Fibroblast of pulmonary artery (primary cell): ENCODE results near the gene TTC27.
"Not testable (repeated sequence)": the region's sequence is repeated elsewhere in the genome, so short reads cannot be mapped to it uniquely, and the experiment has no call there.

Source experiments
- DNase-seq: peaks from one replicate; pipeline ENCODE4 v3.0.0-alpha.2; 2010; ENCODE audit warnings: low read depth
- H3K4me3 ChIP-seq: replicated peaks from 2 replicates; pipeline ENCODE4 v1.5.1; 2011; ENCODE audit warnings: low read depth, mild to moderate bottlenecking, control low read depth, low read length, moderate library complexity
- TF ChIP-seq, protein P1 (sequence below): IDR thresholded peaks from 2 replicates; pipeline ENCODE4 v1.5.1; 2011; ENCODE audit warnings: mild to moderate bottlenecking, control low read depth, low read length, inconsistent platforms; ENCODE audit errors: missing control alignments

The TTC27 gene

GRCh38 chr2:32723467-32724079 is 95.7 kb downstream of the TTC27 start:
- TF ChIP-seq, protein P1, sequence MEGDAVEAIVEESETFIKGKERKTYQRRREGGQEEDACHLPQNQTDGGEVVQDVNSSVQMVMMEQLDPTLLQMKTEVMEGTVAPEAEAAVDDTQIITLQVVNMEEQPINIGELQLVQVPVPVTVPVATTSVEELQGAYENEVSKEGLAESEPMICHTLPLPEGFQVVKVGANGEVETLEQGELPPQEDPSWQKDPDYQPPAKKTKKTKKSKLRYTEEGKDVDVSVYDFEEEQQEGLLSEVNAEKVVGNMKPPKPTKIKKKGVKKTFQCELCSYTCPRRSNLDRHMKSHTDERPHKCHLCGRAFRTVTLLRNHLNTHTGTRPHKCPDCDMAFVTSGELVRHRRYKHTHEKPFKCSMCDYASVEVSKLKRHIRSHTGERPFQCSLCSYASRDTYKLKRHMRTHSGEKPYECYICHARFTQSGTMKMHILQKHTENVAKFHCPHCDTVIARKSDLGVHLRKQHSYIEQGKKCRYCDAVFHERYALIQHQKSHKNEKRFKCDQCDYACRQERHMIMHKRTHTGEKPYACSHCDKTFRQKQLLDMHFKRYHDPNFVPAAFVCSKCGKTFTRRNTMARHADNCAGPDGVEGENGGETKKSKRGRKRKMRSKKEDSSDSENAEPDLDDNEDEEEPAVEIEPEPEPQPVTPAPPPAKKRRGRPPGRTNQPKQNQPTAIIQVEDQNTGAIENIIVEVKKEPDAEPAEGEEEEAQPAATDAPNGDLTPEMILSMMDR: no peak
- no peak overlapping the region for H3K4me3 ChIP-seq
- DNase-seq: no peak

GRCh38 chr2:32726678-32727077 is 98.8 kb downstream of the TTC27 start:
- not testable (repeated sequence) for DNase-seq, H3K4me3 ChIP-seq

DNA sequence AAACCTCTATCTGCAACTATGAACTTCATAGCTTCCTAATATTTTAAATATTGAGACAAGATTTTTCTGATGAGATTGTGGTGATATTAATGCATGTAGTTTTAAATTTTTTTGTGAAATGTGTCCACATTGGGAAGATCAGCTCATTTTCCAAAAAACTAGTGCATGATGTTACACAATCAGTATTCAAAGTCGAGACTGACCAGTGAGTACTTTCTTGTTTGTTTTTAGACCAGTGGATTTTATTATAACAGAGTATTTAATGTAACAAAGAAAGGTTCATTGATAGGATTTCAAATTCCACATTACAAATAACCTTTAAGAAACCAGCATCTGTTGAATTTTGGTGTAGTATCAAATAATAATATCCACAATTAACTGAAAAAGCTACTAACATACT is 99.3 kb downstream of the TTC27 start:
- H3K4me3 ChIP-seq: no peak overlapping the region
- TF ChIP-seq, protein P1: no peak
- no peak for DNase-seq

- H3K4me3 ChIP-seq, DNase-seq: not testable (repeated sequence)
Measured at GRCh38 chr2:32730958-32731357, 103.1 kb downstream of the TTC27 start.

GRCh38 chr2:32732120-32732519 is 104.3 kb downstream of the TTC27 start:
- H3K4me3 ChIP-seq: no peak overlapping the region
- DNase-seq: no peak
- TF ChIP-seq, protein P1: no peak

GRCh38 chr2:32732912-32733472 is 105.1 kb downstream of the TTC27 start:
- H3K4me3 ChIP-seq: no peak overlapping the region
- no peak for DNase-seq
- TF ChIP-seq, protein P1: no peak

- no peak overlapping the region for H3K4me3 ChIP-seq
- TF ChIP-seq, protein P1: no peak
- DNase-seq: no peak
Measured at GRCh38 chr2:32735348-32735747, 107.5 kb downstream of the TTC27 start.

- TF ChIP-seq, protein P1: no peak
- no peak overlapping the region for H3K4me3 ChIP-seq
- peak; percentile 41 for DNase-seq
Measured at GRCh38 chr2:32738939-32739338, 111.1 kb downstream of the TTC27 start.
